ENCODE data around the gene ARFGAP2. TPM values are rescaled to one million over a fixed set of nuclear protein-coding genes. Genes with fewer than 3 reads are reported as not detected.

ARFGAP2 gene
- total and polyA plus RNA-seq, 2 donors (not counting 3 experiments of a cell fraction or from before 2014, with no cell fraction given), result 78.9 to 108 TPM

DNA sequence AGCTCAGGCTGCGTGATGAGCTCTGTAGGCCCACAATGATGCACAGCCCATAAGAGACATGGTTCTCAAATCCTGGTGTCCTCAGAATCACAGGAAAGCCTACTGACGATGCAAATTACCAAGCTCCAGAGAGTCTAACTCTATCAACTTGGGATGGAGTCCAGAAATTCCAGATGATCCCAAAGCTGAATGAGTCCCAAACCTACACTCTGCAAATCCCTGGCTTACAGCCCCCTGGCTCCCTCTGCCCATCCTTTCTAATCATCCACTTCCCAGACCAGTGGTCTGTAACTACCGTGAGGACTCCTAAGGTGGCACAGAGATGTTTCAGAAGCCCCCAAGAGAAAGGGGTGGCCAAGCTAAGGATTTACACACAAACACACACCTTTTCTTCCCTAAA lies 13.5 kb downstream of the ARFGAP2 start:
- H3K4me1 ChIP-seq (ENCODE audit: control insufficient read depth, extremely low read depth, insufficient read depth, low read length), result no peaks in the 10 kb centered on the region
- DNase-seq (ENCODE audit: low read depth, low spot score) (no peak), FAIRE-seq (no peak)
- no peaks in the 10 kb centered on the region for H3K27me3 ChIP-seq (ENCODE audit: control insufficient read depth in 2 of 2, insufficient read depth in 2 of 2, low read length in 2 of 2)
- H3K27ac ChIP-seq (ENCODE audit: insufficient read depth, low read depth, low read length), result no peak overlapping the region
- H3K79me2 ChIP-seq (ENCODE audit: control insufficient read depth, insufficient read depth, low read length), result peaks cover 2% of the 10 kb centered on the region
- ChIA-PET CTCF (interaction anchor here (0.7 to 4.5 kb wide), 9 partner anchors 9 to 291 kb away, joined by 3 to 36 read pairs (median 4); partner anchors contain the start of gene NR1H3), POLR2A (no interaction called here)
- dilution Hi-C loops (cut with MboI; ENCODE audit: extremely low pct_ligation_motif_present, low sequenced_read_pairs) (no loop called here), intact Hi-C loops (cut with micrococcal nuclease) (no loop called here)
- H3K4me3 ChIP-seq (replicated peaks in 1 of 3; ENCODE audit: insufficient read depth in 1 of 3, low read depth in 1 of 3, low read length in 3 of 3), result no peak overlapping the region
- no peaks in the 10 kb centered on the region for H4K20me1 ChIP-seq (replicated peaks; ENCODE audit: control insufficient read depth, extremely low read depth, insufficient read depth, low read length)
- no peak overlapping the region for H3K9ac ChIP-seq (replicated peaks; ENCODE audit: extremely low read depth, insufficient read depth, low read length)
- H2AFZ ChIP-seq (ENCODE audit: low read depth, low read length), result no peak overlapping the region
- no peaks in the 10 kb centered on the region for H3K9me1 ChIP-seq (replicated peaks; ENCODE audit: control insufficient read depth, extremely low read depth, insufficient read depth, low read length)
- no peaks in the 10 kb centered on the region for H3K9me3 ChIP-seq (replicated peaks; ENCODE audit: control insufficient read depth, insufficient read depth, low read length)
- no peak overlapping the region for H3K4me2 ChIP-seq (ENCODE audit: insufficient read depth, low read length)
- BruUV-seq (replicated peaks), result no TSS peak
- TF ChIP-seq POLR2A (IDR thresholded peaks at IDR 0.05; ENCODE audit: low read depth, low read length) (no peak), CTCF (IDR thresholded peaks at IDR 0.05; ENCODE audit: extremely low read depth in 1 of 2, insufficient read depth in 1 of 2, low read depth in 1 of 2, low read length in 2 of 2) (no peak), POLR2AphosphoS5 (IDR thresholded peaks at IDR 0.05; ENCODE audit: insufficient read depth, low read depth, low read length) (no peak), EZH2 (IDR thresholded peaks at IDR 0.05; ENCODE audit: borderline replicate concordance, low read depth, low read length, severe bottlenecking) (no peak), JUN (IDR thresholded peaks at IDR 0.05; ENCODE audit: borderline replicate concordance, insufficient read depth, insufficient read length, low read depth) (no peak), MYC (IDR thresholded peaks at IDR 0.05; ENCODE audit: low read depth, low read length) (no peak), GATA2 (IDR thresholded peaks at IDR 0.05; ENCODE audit: insufficient read depth, insufficient read length, low read depth, low read length) (no peak), FOS (IDR thresholded peaks at IDR 0.05; ENCODE audit: borderline replicate concordance, insufficient read depth, low read length) (no peak)
- TF ChIP-seq, protein P1, sequence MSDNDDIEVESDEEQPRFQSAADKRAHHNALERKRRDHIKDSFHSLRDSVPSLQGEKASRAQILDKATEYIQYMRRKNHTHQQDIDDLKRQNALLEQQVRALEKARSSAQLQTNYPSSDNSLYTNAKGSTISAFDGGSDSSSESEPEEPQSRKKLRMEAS (IDR thresholded peaks at IDR 0.05; ENCODE audit: insufficient read depth, insufficient read length), result no peak
- peaks cover 11 to 39% of the 10 kb centered on the region in 2 experiments for H3K36me3 ChIP-seq (ENCODE audit: control insufficient read depth in 2 of 2, extremely low read depth in 1 of 2, insufficient read depth in 2 of 2, low read length in 2 of 2)
